ENCODE measurements around the gene ZNF581.

DNA sequence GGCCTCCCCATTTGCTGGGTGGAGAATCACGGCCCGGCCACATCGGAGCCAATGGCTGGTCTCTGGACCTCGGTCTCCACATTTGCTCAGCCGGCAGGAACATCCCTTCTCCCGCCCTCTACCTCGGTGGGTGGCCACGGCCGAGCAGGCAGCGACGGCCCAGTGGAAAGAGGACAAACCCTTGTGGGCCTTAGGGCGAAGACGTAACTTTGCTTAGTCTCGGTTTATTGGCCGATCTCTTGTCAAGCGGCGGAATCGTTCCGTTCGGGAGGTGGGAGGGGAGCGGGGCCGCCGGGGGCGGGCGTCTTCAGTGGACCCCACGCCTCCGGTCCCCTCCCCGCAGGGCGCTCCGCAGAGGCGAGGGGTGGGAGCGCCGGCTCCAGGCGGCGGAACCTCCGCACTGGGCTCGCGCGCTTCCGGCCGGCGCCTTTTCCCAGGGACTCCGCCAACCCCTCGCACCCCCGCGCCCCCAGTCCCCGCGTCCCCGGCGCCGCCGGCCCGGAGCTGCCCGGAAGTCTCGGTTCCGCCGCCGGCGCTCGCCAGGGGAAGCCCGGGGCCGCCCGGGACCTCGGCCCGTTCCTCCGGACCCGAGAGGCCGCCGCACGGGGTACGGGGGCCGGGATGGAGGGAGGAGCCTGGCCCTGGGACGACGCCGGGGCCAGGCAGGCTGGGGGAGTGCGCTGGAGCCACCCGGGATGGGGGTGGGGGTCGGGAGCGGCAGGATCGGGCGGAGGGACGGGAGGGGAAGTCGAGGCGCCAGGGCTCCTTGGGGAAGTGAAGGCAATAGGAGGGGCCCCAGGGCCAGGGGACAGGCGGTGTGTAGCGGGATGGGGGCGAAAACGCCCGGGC, 2.6 kb upstream of the ZNF581 start, which contains the start of gene ZNF580:
- TF ChIP-seq POLR2A (IDR thresholded peaks at IDR 0.05): no peak
- TF ChIP-seq, protein P1, sequence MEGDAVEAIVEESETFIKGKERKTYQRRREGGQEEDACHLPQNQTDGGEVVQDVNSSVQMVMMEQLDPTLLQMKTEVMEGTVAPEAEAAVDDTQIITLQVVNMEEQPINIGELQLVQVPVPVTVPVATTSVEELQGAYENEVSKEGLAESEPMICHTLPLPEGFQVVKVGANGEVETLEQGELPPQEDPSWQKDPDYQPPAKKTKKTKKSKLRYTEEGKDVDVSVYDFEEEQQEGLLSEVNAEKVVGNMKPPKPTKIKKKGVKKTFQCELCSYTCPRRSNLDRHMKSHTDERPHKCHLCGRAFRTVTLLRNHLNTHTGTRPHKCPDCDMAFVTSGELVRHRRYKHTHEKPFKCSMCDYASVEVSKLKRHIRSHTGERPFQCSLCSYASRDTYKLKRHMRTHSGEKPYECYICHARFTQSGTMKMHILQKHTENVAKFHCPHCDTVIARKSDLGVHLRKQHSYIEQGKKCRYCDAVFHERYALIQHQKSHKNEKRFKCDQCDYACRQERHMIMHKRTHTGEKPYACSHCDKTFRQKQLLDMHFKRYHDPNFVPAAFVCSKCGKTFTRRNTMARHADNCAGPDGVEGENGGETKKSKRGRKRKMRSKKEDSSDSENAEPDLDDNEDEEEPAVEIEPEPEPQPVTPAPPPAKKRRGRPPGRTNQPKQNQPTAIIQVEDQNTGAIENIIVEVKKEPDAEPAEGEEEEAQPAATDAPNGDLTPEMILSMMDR (IDR thresholded peaks at IDR 0.05): no peak
